ENCODE data around the gene FBXW4.

Gene FBXW4

DNA sequence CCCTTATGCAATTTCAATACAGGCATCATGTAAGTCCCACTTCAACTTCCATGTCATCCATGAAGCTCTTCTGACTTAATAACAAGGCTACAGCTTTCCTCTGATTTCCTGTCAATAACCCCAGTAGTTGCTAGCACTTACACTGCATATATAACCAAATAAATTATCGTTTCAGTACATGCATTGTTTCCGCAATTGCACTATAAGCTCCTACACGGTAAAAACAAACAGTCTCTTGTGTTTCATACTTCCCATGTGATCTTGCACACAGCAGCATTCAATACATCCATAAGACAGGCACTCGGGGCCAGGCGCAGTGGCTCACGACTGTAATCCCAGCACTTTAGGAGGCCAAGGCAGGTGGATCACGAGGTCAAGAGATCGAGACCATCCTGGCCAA lies 41.4 kb downstream of the FBXW4 start:
- TF ChIP-seq, protein P1, sequence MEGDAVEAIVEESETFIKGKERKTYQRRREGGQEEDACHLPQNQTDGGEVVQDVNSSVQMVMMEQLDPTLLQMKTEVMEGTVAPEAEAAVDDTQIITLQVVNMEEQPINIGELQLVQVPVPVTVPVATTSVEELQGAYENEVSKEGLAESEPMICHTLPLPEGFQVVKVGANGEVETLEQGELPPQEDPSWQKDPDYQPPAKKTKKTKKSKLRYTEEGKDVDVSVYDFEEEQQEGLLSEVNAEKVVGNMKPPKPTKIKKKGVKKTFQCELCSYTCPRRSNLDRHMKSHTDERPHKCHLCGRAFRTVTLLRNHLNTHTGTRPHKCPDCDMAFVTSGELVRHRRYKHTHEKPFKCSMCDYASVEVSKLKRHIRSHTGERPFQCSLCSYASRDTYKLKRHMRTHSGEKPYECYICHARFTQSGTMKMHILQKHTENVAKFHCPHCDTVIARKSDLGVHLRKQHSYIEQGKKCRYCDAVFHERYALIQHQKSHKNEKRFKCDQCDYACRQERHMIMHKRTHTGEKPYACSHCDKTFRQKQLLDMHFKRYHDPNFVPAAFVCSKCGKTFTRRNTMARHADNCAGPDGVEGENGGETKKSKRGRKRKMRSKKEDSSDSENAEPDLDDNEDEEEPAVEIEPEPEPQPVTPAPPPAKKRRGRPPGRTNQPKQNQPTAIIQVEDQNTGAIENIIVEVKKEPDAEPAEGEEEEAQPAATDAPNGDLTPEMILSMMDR (IDR thresholded peaks at IDR 0.05), result no peak

DNA sequence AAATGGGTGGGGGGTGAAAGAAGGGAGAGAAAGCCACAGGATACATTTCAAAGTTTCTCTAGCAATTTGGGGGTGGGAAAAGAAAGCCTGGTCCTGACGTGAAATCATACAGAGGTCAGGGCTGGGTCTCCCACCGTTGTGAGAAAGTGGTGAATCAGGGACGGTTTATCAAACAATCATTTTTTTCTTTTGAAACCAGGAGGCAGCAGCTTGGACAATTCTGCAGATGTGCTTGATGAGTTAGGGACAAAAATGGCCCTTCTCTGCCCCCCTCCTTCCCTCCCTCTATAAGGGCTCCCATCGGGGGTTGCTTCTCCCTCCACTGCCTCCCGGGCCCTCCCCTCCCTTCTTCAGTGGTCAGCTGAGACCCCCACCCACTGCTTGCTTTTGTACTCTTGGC lies 43.6 kb downstream of the FBXW4 start:
- TF ChIP-seq, protein P1 (IDR thresholded peaks at IDR 0.05), result no peak

DNA sequence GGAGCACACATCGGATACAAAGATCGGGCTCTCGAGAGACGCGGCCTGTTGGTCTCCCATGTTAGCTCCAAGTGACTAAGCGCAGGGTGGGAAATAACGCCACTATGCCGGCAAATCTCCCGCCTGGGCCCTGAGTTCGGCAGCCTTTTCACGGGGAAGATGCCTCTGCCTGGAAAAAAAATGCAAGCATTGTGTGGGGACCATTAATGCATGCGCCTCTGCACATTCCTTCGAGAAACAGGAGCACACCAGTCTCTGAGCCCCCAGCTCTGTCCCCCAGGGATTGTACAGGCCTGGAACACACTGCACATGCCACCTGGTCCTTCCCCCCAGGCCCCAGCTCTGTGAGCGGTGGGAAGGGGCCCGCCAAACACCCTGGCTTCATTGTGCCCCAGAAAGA lies 44.1 kb downstream of the FBXW4 start:
- TF ChIP-seq, protein P1 (IDR thresholded peaks at IDR 0.05), result no peak

DNA sequence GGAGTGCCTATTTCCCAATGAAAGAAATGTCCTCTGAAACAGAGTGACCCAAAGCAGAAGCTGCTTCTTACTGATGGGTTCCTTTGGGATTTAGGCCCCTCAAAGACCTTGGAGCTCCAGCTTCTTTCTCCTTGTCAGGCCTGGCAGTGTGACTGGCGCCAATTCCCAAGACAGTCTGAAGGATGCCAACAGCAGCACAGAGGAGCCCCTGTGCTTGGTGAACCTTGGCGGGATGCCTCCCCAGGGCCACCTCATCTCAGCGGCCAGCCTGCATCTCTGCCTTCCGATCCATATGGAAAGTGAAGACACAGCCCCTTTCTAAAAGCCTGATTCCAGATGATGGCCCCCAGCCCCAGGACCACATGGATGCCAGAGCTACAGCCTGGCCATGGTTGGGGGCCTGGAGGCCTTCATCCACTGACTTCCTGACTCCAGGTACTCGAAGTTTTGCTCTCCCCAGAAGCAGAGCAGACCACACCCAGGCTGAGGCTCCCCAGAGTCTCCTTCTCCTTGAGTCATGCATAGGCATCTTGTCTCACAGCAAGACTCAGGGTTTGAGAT lies 45.4 kb downstream of the FBXW4 start:
- TF ChIP-seq, protein P1 (IDR thresholded peaks at IDR 0.05), result no peak

DNA sequence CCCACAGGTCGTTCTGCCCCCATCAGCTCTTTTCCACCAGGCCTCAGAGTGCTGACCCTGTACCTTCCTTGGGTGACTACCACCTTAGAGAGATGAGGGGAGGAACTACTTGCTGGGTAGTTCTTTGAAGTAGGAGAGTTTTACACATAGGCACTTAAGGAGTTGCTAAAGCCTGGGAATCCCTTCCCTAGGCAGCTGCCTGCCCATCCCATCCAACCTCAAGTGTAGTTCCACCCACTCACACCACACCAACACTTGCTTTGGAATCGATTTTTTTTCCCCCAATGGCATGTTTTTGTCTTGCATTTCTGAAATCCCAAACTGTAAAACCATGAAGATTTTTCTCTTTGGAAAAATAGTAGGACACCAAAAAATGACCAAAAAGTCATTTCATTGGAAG lies 47.7 kb downstream of the FBXW4 start:
- TF ChIP-seq, protein P1 (IDR thresholded peaks at IDR 0.05), result no peak

DNA sequence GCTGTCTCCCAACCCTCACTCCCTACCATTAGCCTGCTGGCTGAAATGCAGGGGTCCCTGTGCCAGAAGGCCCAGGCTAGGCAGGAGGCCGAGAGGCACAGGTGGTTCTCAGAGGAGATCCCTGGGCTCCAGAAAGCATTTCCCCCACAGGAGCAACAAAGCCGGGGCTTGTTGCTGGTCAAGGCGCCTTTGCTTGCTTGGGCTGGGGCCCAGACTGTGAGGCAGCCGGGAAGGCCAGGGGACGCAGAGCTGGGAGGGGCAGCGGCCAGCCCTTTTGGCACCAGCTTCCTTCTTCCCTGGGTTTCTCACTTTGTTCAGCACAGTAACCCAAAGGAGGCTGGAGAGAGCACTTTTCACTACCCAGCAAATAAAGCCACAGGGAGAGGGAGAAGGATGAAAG lies 48.6 kb downstream of the FBXW4 start:
- TF ChIP-seq, protein P1 (IDR thresholded peaks at IDR 0.05), result no peak

DNA sequence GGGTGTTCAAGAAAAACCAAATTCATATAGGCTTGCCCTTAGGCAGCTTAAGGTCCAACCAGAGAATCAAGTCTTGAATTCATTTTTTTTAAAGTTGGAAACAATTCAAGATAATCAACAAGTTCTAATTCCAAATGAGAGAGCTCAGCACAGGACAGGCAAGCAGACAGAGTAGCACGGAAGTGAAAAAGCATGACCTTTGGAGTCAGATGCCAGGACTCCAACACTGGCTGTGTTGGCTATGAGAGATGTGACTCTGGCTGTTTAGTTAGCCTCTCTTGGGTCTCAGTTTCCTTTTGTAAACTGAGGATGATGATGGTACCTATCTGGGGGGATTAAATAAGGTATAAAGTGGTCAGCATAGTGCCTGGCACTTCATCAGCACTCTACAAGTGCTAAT lies 49.3 kb downstream of the FBXW4 start:
- TF ChIP-seq, protein P1 (IDR thresholded peaks at IDR 0.05), result no peak

DNA sequence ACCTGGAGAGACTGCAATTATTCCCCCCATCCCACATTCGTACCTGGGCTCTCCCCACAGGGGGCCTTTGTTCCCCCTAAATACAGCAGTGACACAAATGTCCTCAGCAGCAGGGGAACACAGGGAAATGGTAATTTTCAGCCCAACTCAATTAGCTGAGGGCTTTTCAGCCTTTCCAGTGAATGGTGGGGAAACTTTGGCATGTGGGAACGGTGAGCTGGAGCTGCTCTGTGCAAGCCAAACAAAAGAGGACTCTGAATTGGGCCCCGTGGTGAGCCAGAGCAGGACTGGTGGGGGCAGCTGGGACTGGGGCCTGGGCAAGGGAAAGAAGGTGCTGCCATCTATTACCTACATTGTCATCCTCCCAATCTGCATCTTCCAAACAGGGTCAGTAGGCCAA lies 51.0 kb downstream of the FBXW4 start:
- TF ChIP-seq, protein P1 (IDR thresholded peaks at IDR 0.05), result no peak

All from LNCAP (cell line).